ENCODE measurements around the gene PTPN14. TPM values are rescaled to one million over a fixed set of nuclear protein-coding genes. Genes with fewer than 3 reads are reported as not detected.

Gene PTPN14
- polyA plus RNA-seq, 4 donors = 0.45 to 6.1 (median 3.2) TPM

GRCh38 chr1:214360116-214360515 is 191.3 kb downstream of the PTPN14 start:
- Histone ChIP-seq H3K4me3 (ENCODE audit: low read depth in 1 of 3, low read length in 3 of 3) (no peak overlapping the region), H3K27ac (ENCODE audit: low read depth in 1 of 3, low read length in 2 of 3) (no peak overlapping the region), H3K27me3 (ENCODE audit: control insufficient read depth in 3 of 3, insufficient read depth in 3 of 3, low read length in 3 of 3) (no peaks in the 10 kb centered on the region), H3K36me3 (ENCODE audit: control insufficient read depth in 3 of 3, insufficient read depth in 2 of 3, low read depth in 1 of 3, low read length in 3 of 3) (peaks cover 0 to 26% (median 0%) of the 10 kb centered on the region in 3 donors), H3K4me1 (ENCODE audit: control insufficient read depth in 3 of 3, insufficient read depth in 2 of 3, low read depth in 1 of 3, low read length in 2 of 3) (peaks cover 0 to 8% (median 0%) of the 10 kb centered on the region in 3 donors), H3K9me3 (ENCODE audit: control insufficient read depth in 2 of 2, insufficient read depth in 1 of 2, low read depth in 1 of 2, low read length in 1 of 2) (no peaks in the 10 kb centered on the region)
- DNase-seq = peak in 1 of 2 donors; percentile 58
- FAIRE-seq = no peak
- 60 to 84% (median 76%) methylated on average over 5 of the region's 5 CpGs for WGBS, 3 donors

- Histone ChIP-seq H3K9me3 (ENCODE audit: control insufficient read depth in 2 of 2, insufficient read depth in 1 of 2, low read depth in 1 of 2, low read length in 1 of 2) (no peaks in the 10 kb centered on the region), H3K27me3 (ENCODE audit: control insufficient read depth in 3 of 3, insufficient read depth in 3 of 3, low read length in 3 of 3) (no peaks in the 10 kb centered on the region), H3K36me3 (ENCODE audit: control insufficient read depth in 3 of 3, insufficient read depth in 2 of 3, low read depth in 1 of 3, low read length in 3 of 3) (peaks cover 0 to 15% (median 1%) of the 10 kb centered on the region in 3 donors), H3K27ac (ENCODE audit: low read depth in 1 of 3, low read length in 2 of 3) (no peak overlapping the region), H3K4me3 (ENCODE audit: low read depth in 1 of 3, low read length in 3 of 3) (no peak overlapping the region), H3K4me1 (ENCODE audit: control insufficient read depth in 3 of 3, insufficient read depth in 2 of 3, low read depth in 1 of 3, low read length in 2 of 3) (no peaks in the 10 kb centered on the region)
- WGBS, 3 donors = 64 to 83% (median 77%) methylated on average over 4 of the region's 4 CpGs
- FAIRE-seq (no peak), DNase-seq (no peak)
These were observed 196.8 kb downstream of the PTPN14 start for GRCh38 chr1:214354440-214355148.

- no peaks in the 10 kb centered on the region for H3K27me3 ChIP-seq (ENCODE audit: control insufficient read depth in 3 of 3, insufficient read depth in 3 of 3, low read length in 3 of 3)
- 92 to 94% (median 93%) methylated on average over 4 of the region's 4 CpGs for WGBS, 3 donors
- H3K27ac ChIP-seq (ENCODE audit: low read depth in 1 of 3, low read length in 2 of 3) = no peak overlapping the region
- no peaks in the 10 kb centered on the region for H3K9me3 ChIP-seq (ENCODE audit: control insufficient read depth in 2 of 2, insufficient read depth in 1 of 2, low read depth in 1 of 2, low read length in 1 of 2)
- H3K4me3 ChIP-seq (ENCODE audit: low read depth in 1 of 3, low read length in 3 of 3) = no peak overlapping the region
- DNase-seq (no peak), FAIRE-seq (no peak)
- H3K4me1 ChIP-seq (ENCODE audit: control insufficient read depth in 3 of 3, insufficient read depth in 2 of 3, low read depth in 1 of 3, low read length in 2 of 3) = no peaks in the 10 kb centered on the region
- peaks cover 0 to 16% (median 1%) of the 10 kb centered on the region in 3 donors for H3K36me3 ChIP-seq (ENCODE audit: control insufficient read depth in 3 of 3, insufficient read depth in 2 of 3, low read depth in 1 of 3, low read length in 3 of 3)
These were observed 198.6 kb downstream of the PTPN14 start for GRCh38 chr1:214352838-214353237.

- no peak for DNase-seq
- WGBS, 3 donors = 69 to 74% (median 71%) methylated on average over 2 of the region's 2 CpGs
- no peak overlapping the region for H3K27ac ChIP-seq (ENCODE audit: low read depth in 1 of 3, low read length in 2 of 3)
- no peak overlapping the region for H3K4me3 ChIP-seq (ENCODE audit: low read depth in 1 of 3, low read length in 3 of 3)
- peaks cover 0 to 11% (median 1%) of the 10 kb centered on the region in 3 donors for H3K36me3 ChIP-seq (ENCODE audit: control insufficient read depth in 3 of 3, insufficient read depth in 2 of 3, low read depth in 1 of 3, low read length in 3 of 3)
- no peak for FAIRE-seq
- no peaks in the 10 kb centered on the region for H3K4me1 ChIP-seq (ENCODE audit: control insufficient read depth in 3 of 3, insufficient read depth in 2 of 3, low read depth in 1 of 3, low read length in 2 of 3)
- H3K27me3 ChIP-seq (ENCODE audit: control insufficient read depth in 3 of 3, insufficient read depth in 3 of 3, low read length in 3 of 3) = no peaks in the 10 kb centered on the region
- no peaks in the 10 kb centered on the region for H3K9me3 ChIP-seq (ENCODE audit: control insufficient read depth in 2 of 2, insufficient read depth in 1 of 2, low read depth in 1 of 2, low read length in 1 of 2)
These were observed 199.7 kb downstream of the PTPN14 start for GRCh38 chr1:214351551-214352277.

GRCh38 chr1:214349781-214350180 is 201.6 kb downstream of the PTPN14 start:
- H3K9me3 ChIP-seq (ENCODE audit: control insufficient read depth in 2 of 2, insufficient read depth in 1 of 2, low read depth in 1 of 2, low read length in 1 of 2) = peaks cover 0 to 11% of the 10 kb centered on the region in 2 donors
- no peak overlapping the region for H3K27ac ChIP-seq (ENCODE audit: low read depth in 1 of 3, low read length in 2 of 3)
- DNase-seq = no peak
- H3K36me3 ChIP-seq (ENCODE audit: control insufficient read depth in 3 of 3, insufficient read depth in 2 of 3, low read depth in 1 of 3, low read length in 3 of 3) = peaks cover 0 to 5% (median 1%) of the 10 kb centered on the region in 3 donors
- 95 to 96% (median 96%) methylated on average over 2 of the region's 2 CpGs for WGBS, 3 donors
- FAIRE-seq = no peak
- H3K4me1 ChIP-seq (ENCODE audit: control insufficient read depth in 3 of 3, insufficient read depth in 2 of 3, low read depth in 1 of 3, low read length in 2 of 3) = no peaks in the 10 kb centered on the region
- no peak overlapping the region for H3K4me3 ChIP-seq (ENCODE audit: low read depth in 1 of 3, low read length in 3 of 3)
- no peaks in the 10 kb centered on the region for H3K27me3 ChIP-seq (ENCODE audit: control insufficient read depth in 3 of 3, insufficient read depth in 3 of 3, low read length in 3 of 3)

GRCh38 chr1:214349008-214349407 is 202.4 kb downstream of the PTPN14 start:
- no peaks in the 10 kb centered on the region for H3K4me1 ChIP-seq (ENCODE audit: control insufficient read depth in 3 of 3, insufficient read depth in 2 of 3, low read depth in 1 of 3, low read length in 2 of 3)
- H3K36me3 ChIP-seq (ENCODE audit: control insufficient read depth in 3 of 3, insufficient read depth in 2 of 3, low read depth in 1 of 3, low read length in 3 of 3) = peaks cover 0 to 5% (median 1%) of the 10 kb centered on the region in 3 donors
- H3K9me3 ChIP-seq (ENCODE audit: control insufficient read depth in 2 of 2, insufficient read depth in 1 of 2, low read depth in 1 of 2, low read length in 1 of 2) = peaks cover 0 to 17% of the 10 kb centered on the region in 2 donors
- H3K27ac ChIP-seq (ENCODE audit: low read depth in 1 of 3, low read length in 2 of 3) = no peak overlapping the region
- no peak for DNase-seq
- H3K27me3 ChIP-seq (ENCODE audit: control insufficient read depth in 3 of 3, insufficient read depth in 3 of 3, low read length in 3 of 3) = no peaks in the 10 kb centered on the region
- 96 to 98% (median 96%) methylated on average over 5 of the region's 5 CpGs for WGBS, 3 donors
- H3K4me3 ChIP-seq (ENCODE audit: low read depth in 1 of 3, low read length in 3 of 3) = no peak overlapping the region
- FAIRE-seq = no peak

- Histone ChIP-seq H3K9me3 (ENCODE audit: control insufficient read depth in 2 of 2, insufficient read depth in 1 of 2, low read depth in 1 of 2, low read length in 1 of 2) (peaks cover 0 to 17% of the 10 kb centered on the region in 2 donors), H3K27ac (ENCODE audit: low read depth in 1 of 3, low read length in 2 of 3) (no peak overlapping the region), H3K27me3 (ENCODE audit: control insufficient read depth in 3 of 3, insufficient read depth in 3 of 3, low read length in 3 of 3) (no peaks in the 10 kb centered on the region), H3K36me3 (ENCODE audit: control insufficient read depth in 3 of 3, insufficient read depth in 2 of 3, low read depth in 1 of 3, low read length in 3 of 3) (peaks cover 0 to 2% (median 0%) of the 10 kb centered on the region in 3 donors), H3K4me3 (ENCODE audit: low read depth in 1 of 3, low read length in 3 of 3) (no peak overlapping the region), H3K4me1 (ENCODE audit: control insufficient read depth in 3 of 3, insufficient read depth in 2 of 3, low read depth in 1 of 3, low read length in 2 of 3) (no peaks in the 10 kb centered on the region)
- DNase-seq = no peak
- FAIRE-seq = no peak
These were observed 206.5 kb downstream of the PTPN14 start for GRCh38 chr1:214344897-214345296.

GRCh38 chr1:214342525-214342924 is 208.9 kb downstream of the PTPN14 start:
- peaks cover 0 to 7% (median 1%) of the 10 kb centered on the region in 3 donors for H3K36me3 ChIP-seq (ENCODE audit: control insufficient read depth in 3 of 3, insufficient read depth in 2 of 3, low read depth in 1 of 3, low read length in 3 of 3)
- no peak overlapping the region for H3K27ac ChIP-seq (ENCODE audit: low read depth in 1 of 3, low read length in 2 of 3)
- H3K4me1 ChIP-seq (ENCODE audit: control insufficient read depth in 3 of 3, insufficient read depth in 2 of 3, low read depth in 1 of 3, low read length in 2 of 3) = no peaks in the 10 kb centered on the region
- no peak for DNase-seq
- H3K4me3 ChIP-seq (ENCODE audit: low read depth in 1 of 3, low read length in 3 of 3) = no peak overlapping the region
- peaks cover 0 to 17% of the 10 kb centered on the region in 2 donors for H3K9me3 ChIP-seq (ENCODE audit: control insufficient read depth in 2 of 2, insufficient read depth in 1 of 2, low read depth in 1 of 2, low read length in 1 of 2)
- FAIRE-seq = no peak
- H3K27me3 ChIP-seq (ENCODE audit: control insufficient read depth in 3 of 3, insufficient read depth in 3 of 3, low read length in 3 of 3) = no peaks in the 10 kb centered on the region

Measured in small intestine (tissue), 7 donors.